ENCODE measurements around the gene SOCS3.

SOCS3 gene

DNA sequence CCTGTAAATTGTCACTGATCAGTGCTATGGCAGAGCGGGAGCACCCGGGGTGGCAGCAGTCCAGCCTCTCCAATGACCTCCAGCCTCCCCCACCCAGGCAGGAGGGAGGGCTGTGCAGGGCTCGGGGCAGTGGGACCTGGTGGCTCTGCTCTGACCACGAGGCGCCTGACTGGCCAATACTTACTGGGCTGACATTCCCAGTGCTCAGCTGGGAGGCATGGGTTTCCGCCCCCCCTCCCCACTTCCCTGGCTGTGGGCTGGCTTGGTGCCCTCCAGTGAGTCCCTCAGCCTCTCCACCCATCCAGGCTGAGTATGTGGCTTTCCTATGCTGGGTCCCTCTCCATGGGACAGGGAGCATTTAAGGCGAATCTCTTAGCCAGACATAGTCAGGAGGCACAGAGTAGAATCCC is 2.7 kb downstream of the SOCS3 start:
- peak; percentile 75 for DNase-seq (ENCODE audit: low read depth)
- TF ChIP-seq, protein P1, sequence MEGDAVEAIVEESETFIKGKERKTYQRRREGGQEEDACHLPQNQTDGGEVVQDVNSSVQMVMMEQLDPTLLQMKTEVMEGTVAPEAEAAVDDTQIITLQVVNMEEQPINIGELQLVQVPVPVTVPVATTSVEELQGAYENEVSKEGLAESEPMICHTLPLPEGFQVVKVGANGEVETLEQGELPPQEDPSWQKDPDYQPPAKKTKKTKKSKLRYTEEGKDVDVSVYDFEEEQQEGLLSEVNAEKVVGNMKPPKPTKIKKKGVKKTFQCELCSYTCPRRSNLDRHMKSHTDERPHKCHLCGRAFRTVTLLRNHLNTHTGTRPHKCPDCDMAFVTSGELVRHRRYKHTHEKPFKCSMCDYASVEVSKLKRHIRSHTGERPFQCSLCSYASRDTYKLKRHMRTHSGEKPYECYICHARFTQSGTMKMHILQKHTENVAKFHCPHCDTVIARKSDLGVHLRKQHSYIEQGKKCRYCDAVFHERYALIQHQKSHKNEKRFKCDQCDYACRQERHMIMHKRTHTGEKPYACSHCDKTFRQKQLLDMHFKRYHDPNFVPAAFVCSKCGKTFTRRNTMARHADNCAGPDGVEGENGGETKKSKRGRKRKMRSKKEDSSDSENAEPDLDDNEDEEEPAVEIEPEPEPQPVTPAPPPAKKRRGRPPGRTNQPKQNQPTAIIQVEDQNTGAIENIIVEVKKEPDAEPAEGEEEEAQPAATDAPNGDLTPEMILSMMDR (IDR thresholded peaks at IDR 0.05; ENCODE audit: low read length, missing control alignments), result no peak
- H3K4me3 ChIP-seq (replicated peaks; ENCODE audit: low read depth, low read length), result peak overlapping the region; percentile 90

DNA sequence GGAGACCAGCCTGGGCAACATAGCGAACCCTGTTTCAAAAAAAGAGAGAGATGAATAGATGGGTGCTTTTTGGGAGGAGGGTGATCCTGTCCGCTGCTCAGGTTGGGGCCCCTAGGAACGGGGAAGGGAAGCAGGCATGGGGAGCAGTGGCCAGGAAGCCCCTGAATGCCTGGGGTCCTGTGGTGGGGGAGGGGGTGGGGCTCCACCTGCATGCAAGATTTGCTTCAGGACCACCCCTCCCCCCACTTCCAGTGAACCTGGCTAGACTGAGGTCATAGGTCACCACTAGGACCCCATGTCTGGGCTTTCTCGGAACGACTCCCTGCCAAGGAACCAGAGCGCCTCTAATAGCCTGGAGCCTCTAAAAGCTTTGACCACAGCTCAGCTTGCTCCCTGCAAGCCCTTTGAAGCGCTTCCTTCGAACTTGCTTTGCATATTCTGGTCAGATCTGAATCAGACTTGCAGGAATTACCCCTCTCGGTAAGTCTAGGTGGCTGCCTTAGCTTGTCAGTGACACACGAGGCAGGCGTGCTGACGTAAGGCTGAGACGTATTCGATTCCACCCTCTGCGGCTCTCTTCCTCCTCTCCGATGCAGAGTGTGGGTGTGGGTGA is 3.7 kb downstream of the SOCS3 start:
- TF ChIP-seq, protein P1 (IDR thresholded peaks at IDR 0.05; ENCODE audit: low read length, missing control alignments), result no peak
- peak; percentile 75 for DNase-seq (ENCODE audit: low read depth)
- peak overlapping the region; percentile 90 for H3K4me3 ChIP-seq (replicated peaks; ENCODE audit: low read depth, low read length)

DNA sequence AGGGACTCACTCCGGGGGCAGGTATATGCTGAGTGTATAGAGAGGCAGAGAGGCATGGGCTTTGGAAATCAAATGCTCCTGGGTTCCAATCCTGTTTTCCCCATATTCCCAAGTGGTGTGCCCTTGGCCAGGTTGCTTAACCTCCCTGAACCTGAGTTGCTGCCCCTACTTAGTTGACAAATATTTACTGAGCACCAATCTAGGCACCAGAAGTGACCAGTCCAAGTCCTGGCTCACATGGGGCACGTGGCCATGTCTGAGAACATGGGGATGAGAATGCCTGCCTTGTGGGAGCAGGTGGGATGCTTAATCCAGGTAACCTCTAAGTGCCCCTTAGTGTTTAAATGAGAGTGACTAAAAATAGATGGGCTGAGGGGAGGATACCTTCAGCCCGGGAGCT is 4.2 kb downstream of the SOCS3 start:
- peak; percentile 42 for DNase-seq (ENCODE audit: low read depth)
- H3K4me3 ChIP-seq (replicated peaks; ENCODE audit: low read depth, low read length), result no peak overlapping the region

DNA sequence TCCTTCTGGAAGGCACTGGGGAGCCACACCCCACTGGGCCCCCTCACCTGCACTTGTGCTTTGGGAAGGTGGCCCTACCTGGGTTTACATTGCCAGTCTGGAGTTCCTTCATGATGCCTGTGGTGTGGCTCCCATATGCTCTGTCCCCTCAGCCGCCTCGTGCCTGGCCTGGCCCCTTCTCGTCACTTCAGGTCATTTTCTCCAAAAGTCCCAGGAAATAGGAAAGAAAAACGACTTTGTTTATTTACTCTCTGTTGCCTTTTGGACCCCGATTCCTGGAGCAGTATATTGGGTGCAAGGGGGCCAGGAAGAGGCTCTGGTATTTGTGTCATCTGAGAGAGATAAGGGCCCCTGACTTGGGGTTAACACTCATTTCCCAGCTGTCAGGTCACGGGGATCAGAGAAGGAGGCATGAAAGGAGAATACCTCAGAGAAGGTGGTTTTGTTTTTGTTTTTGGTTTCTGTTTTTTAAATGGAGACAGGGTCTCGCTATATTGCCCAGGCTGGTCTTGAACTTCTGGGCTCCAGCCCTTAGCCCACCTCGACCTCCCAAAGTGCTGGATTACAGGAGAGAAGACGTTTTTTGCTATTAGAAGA is 4.7 kb downstream of the SOCS3 start:
- TF ChIP-seq, protein P1 (IDR thresholded peaks at IDR 0.05; ENCODE audit: low read length, missing control alignments), result no peak
- H3K4me3 ChIP-seq (replicated peaks; ENCODE audit: low read depth, low read length), result no peak overlapping the region
- DNase-seq (ENCODE audit: low read depth), result no peak

More for the DNA sequence above, 4.2 kb downstream of the SOCS3 start:
- TF ChIP-seq, protein P1 (IDR thresholded peaks at IDR 0.05; ENCODE audit: low read length, missing control alignments), result no peak

DNA sequence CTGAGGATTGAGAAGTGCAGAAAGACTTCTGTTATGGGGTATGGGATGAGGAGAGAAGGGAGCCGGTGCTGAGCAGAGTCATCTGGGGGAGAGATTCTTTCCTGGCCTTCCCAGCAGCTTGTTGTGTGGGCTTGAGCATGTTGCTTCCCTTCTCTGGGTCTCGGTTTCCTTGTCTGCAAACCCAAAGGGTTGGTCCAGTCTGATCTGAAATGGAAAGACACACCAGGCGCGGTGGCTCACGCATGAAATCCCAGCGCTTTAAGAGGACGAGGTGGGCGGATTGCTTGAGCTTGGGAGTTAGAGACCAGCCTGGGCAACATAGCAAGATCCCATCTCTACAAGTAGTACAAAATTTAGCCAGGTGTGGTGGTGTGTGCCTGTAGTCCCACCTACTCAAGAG is 6.0 kb downstream of the SOCS3 start:
- TF ChIP-seq, protein P1 (IDR thresholded peaks at IDR 0.05; ENCODE audit: low read length, missing control alignments), result no peak
- no peak for DNase-seq (ENCODE audit: low read depth)
- H3K4me3 ChIP-seq (replicated peaks; ENCODE audit: low read depth, low read length), result peak overlapping the region; percentile 37

DNA sequence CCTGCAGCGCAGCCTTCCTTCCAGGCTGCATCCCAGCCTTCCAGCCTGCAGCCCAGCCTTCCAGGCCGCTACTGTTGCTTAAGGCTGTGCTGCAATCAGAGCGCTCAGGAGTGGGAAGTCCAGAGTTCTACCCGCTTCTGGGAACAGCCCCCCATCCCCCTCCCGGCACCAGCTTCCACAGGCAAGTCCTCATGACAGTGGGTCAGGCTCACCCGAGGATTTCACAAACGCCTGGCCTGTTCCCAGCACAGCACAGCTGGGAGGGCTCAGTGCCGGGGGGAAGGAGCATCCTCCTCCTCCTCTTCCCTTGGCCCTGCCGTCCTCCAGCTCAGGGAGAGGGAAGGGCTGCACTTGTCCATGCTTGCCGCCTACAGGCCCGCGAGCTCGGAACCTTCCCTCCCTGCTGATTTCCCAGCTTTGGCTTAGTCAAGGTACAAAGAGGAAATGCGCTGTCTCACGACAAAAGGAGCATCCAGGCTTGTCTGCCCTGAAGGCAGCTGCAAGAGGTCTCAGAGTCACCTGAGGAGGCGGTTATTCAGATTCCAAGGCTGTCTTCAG is 8.3 kb downstream of the SOCS3 start:
- TF ChIP-seq, protein P1 (IDR thresholded peaks at IDR 0.05; ENCODE audit: low read length, missing control alignments), result peak; percentile 31
- no peak overlapping the region for H3K4me3 ChIP-seq (replicated peaks; ENCODE audit: low read depth, low read length)
- peak; percentile 100 for DNase-seq (ENCODE audit: low read depth)
